DND-41 (cell line): ENCODE data around the gene IKZF2.

ENCODE experiments used
- ATAC-seq: fragments of 200-7000 bp; cut with Tn5 transposase; 3 replicates; pipeline ENCODE4 v1.9.1; 2021; ENCODE audit warnings: low read depth; ENCODE audit not compliant: insufficient read depth
- DNase-seq: peaks from one replicate; pipeline ENCODE4 v3.0.0-alpha.2; 2020
- H2AFZ ChIP-seq: 2 replicates; pipeline ENCODE4 v1.6.0; 2012; ENCODE audit warnings: low read depth, low read length
- H3K27ac ChIP-seq: 2 replicates; pipeline ENCODE4 v1.5.1; 2012; ENCODE audit warnings: low read length, inconsistent platforms
- H3K27me3 ChIP-seq: fragments of 200-600 bp; sonication (generic); 2 replicates; pipeline ENCODE4 v1.6.0; 2012; ENCODE audit warnings: low read length, mild to moderate bottlenecking, inconsistent platforms; ENCODE audit not compliant: insufficient read depth, poor library complexity
- H3K36me3 ChIP-seq: 2 replicates; pipeline ENCODE4 v1.5.1; 2012; ENCODE audit warnings: low read length, inconsistent platforms; ENCODE audit not compliant: insufficient read depth
- H3K4me1 ChIP-seq: 2 replicates; pipeline ENCODE4 v1.5.1; 2012; ENCODE audit warnings: mild to moderate bottlenecking, low read length; ENCODE audit not compliant: insufficient read depth
- H3K4me2 ChIP-seq: 2 replicates; pipeline ENCODE4 v1.6.0; 2012; ENCODE audit warnings: mild to moderate bottlenecking, moderate library complexity, low read length, inconsistent platforms; ENCODE audit not compliant: insufficient read depth
- H3K4me3 ChIP-seq, 2 experiments: fragments of 200-600 bp in 1 of 2; shearing (Covaris generic) in 1 of 2; 2 replicates each; pipeline ENCODE4 v1.5.1; 2012 to 2016; ENCODE audit warnings: inconsistent platforms in 2 of 2, low read length in 2 of 2, mild to moderate bottlenecking in 2 of 2, low read depth in 1 of 2, moderate library complexity in 1 of 2
- H3K79me2 ChIP-seq: 2 replicates; pipeline ENCODE4 v1.6.0; 2012; ENCODE audit warnings: low read length, inconsistent platforms; ENCODE audit not compliant: insufficient read depth
- H3K9ac ChIP-seq: 2 replicates; pipeline ENCODE4 v1.6.0; 2012; ENCODE audit warnings: low read depth, mild to moderate bottlenecking, inconsistent platforms, low read length, moderate library complexity
- H3K9me3 ChIP-seq: 2 replicates; pipeline ENCODE4 v1.5.1; 2012; ENCODE audit warnings: low read length, moderate library complexity, mild to moderate bottlenecking, inconsistent platforms; ENCODE audit not compliant: insufficient read depth, severe bottlenecking
- H4K20me1 ChIP-seq: 2 replicates; pipeline ENCODE4 v1.6.0; 2012; ENCODE audit warnings: low read length; ENCODE audit not compliant: insufficient read depth
- EZH2 ChIP-seq: IDR thresholded peaks from 3 replicates; pipeline ENCODE4 v1.6.1; 2012; ENCODE audit warnings: borderline replicate concordance, low read depth, mild to moderate bottlenecking, moderate library complexity, low read length, inconsistent platforms; ENCODE audit not compliant: severe bottlenecking
- TF ChIP-seq, protein P1 (sequence below): IDR thresholded peaks from 2 replicates; pipeline ENCODE4 v1.5.1; 2012; ENCODE audit warnings: borderline replicate concordance, low read length, moderate library complexity, mild to moderate bottlenecking; ENCODE audit not compliant: poor library complexity, severe bottlenecking; ENCODE audit errors: extremely low read depth

Gene IKZF2

DNA sequence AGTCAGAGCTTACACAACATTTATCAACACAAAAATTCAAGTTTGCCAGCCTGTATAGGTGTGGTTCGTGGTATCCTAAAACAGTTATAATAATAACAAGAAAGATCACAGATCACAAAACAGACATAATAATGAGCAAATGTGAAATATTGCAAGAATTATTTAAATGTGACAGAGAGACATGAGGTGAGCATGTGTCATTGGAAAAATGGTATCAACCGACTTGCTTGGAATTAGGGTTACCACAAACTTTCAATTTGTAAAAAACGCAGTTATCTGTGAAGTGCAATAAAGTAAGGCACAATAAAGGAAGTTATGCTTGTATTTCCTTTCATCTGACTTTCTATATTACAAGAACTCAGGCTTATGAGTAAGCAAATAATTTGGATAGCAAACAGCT is 116.8 kb downstream of the IKZF2 start:
- Histone ChIP-seq H3K27ac (no peak overlapping the region), H3K9me3 (no peaks in the 10 kb centered on the region), H3K4me3 (no peak overlapping the region), H4K20me1 (no peaks in the 10 kb centered on the region), H3K9ac (no peak overlapping the region), H3K27me3 (no peaks in the 10 kb centered on the region), H3K36me3 (peaks cover 77% of the 10 kb centered on the region), H3K79me2 (peaks cover 18% of the 10 kb centered on the region), H2AFZ (no peak overlapping the region), H3K4me2 (no peak overlapping the region), H3K4me1 (peaks cover 14% of the 10 kb centered on the region)
- ATAC-seq (no peak), DNase-seq (no peak)
- TF ChIP-seq, protein P1, sequence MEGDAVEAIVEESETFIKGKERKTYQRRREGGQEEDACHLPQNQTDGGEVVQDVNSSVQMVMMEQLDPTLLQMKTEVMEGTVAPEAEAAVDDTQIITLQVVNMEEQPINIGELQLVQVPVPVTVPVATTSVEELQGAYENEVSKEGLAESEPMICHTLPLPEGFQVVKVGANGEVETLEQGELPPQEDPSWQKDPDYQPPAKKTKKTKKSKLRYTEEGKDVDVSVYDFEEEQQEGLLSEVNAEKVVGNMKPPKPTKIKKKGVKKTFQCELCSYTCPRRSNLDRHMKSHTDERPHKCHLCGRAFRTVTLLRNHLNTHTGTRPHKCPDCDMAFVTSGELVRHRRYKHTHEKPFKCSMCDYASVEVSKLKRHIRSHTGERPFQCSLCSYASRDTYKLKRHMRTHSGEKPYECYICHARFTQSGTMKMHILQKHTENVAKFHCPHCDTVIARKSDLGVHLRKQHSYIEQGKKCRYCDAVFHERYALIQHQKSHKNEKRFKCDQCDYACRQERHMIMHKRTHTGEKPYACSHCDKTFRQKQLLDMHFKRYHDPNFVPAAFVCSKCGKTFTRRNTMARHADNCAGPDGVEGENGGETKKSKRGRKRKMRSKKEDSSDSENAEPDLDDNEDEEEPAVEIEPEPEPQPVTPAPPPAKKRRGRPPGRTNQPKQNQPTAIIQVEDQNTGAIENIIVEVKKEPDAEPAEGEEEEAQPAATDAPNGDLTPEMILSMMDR, result no peak
- TF ChIP-seq EZH2, result no peak

DNA sequence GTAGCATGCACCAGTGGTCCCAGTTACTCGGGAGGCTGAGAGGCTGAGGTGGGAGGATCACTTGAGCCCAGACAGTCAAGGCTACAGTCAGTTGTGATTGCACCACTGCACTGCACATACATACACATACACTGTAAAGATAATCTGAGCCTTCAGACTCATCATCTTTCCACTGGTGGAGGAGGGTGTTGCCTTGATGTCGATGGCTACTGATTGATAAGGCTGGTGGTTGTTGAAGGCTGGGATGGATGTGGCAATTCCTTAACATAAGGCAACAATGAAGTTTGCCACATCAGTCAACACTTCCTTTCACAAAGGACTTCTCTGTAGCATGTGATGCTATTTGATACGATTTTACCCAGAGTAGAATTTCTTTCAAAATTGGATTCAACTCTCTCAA is 118.8 kb downstream of the IKZF2 start:
- no peak overlapping the region for H3K4me2 ChIP-seq
- H3K27ac ChIP-seq, result no peak overlapping the region
- no peaks in the 10 kb centered on the region for H3K27me3 ChIP-seq
- no peak overlapping the region for H3K9ac ChIP-seq
- H3K4me3 ChIP-seq, result no peak overlapping the region
- H4K20me1 ChIP-seq, result no peaks in the 10 kb centered on the region
- ATAC-seq, result 0 out of 3 replicates have a peak, but pooled peaks have one; percentile 19
- TF ChIP-seq, protein P1, result no peak
- no peak for TF ChIP-seq EZH2
- peaks cover 4% of the 10 kb centered on the region for H3K4me1 ChIP-seq
- H3K36me3 ChIP-seq, result peaks cover 77% of the 10 kb centered on the region
- H3K79me2 ChIP-seq, result peaks cover 12% of the 10 kb centered on the region
- no peak overlapping the region for H2AFZ ChIP-seq
- DNase-seq, result no peak
- no peaks in the 10 kb centered on the region for H3K9me3 ChIP-seq

DNA sequence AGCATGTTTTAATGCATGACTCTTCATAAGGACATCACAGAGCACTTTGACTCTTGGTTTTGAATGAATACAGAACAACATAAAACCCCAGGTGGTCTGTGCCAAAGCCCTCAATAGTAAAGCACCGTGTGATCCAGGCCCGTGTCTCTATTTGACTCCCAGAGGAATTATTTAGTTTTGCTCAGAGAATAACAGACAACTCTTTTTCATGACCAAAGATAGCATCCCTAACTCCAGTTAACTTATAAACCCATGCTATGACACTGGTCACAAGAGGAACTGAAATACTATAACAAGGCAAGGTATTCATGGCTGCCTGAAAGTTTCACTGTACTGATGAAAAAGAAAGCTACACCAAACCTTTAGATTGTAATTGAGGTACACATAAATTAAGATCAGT is 128.4 kb downstream of the IKZF2 start:
- TF ChIP-seq, protein P1, result no peak
- no peak for TF ChIP-seq EZH2
- no peak for DNase-seq
- no peak overlapping the region for H3K4me3 ChIP-seq
- no peak overlapping the region for H3K4me2 ChIP-seq
- H3K79me2 ChIP-seq, result no peaks in the 10 kb centered on the region
- no peaks in the 10 kb centered on the region for H3K9me3 ChIP-seq
- no peak overlapping the region for H3K27ac ChIP-seq
- ATAC-seq, result no peak
- no peaks in the 10 kb centered on the region for H3K27me3 ChIP-seq
- H3K36me3 ChIP-seq, result peaks cover 56% of the 10 kb centered on the region
- no peak overlapping the region for H3K9ac ChIP-seq
- H2AFZ ChIP-seq, result no peak overlapping the region
- no peaks in the 10 kb centered on the region for H4K20me1 ChIP-seq
- no peaks in the 10 kb centered on the region for H3K4me1 ChIP-seq
